HepG2 (cell line): ENCODE measurements around the gene C1R. TPM values are rescaled to one million over a fixed set of nuclear protein-coding genes. Genes with fewer than 3 reads are reported as not detected.

Experiments used
- ATAC-seq: fragments of 200-7000 bp; cut with Tn5 transposase; 3 replicates; pipeline ENCODE4 v1.9.1; 2020; ENCODE audit warnings: mild to moderate bottlenecking, moderate library complexity
- BruUV-seq: library from RNA; stranded (reverse); fragments of 400-500 nt; replicated peaks from 2 replicates; lab custom pipeline; 2021; lab: Mats Ljungman, UMichigan
- CTCF ChIA-PET: fragments of 300-600 bp; formaldehyde crosslinking; extraction: SDS; loops from one replicate; lab custom pipeline; 2021; ENCODE audit warnings: low total read pairs, inconsistent platforms, low intra/inter-chr PET ratio; lab: Yijun Ruan, JAX
- POLR2A ChIA-PET: fragments of 350-600 bp; sonication (Branson Sonifier 250); formaldehyde crosslinking; loops from one replicate; lab custom pipeline; 2020; ENCODE audit warnings: antibody characterized with exemption, inconsistent platforms; lab: Yijun Ruan, JAX
- DNase-seq: peaks from one replicate; pipeline ENCODE4 v3.0.0-alpha.2; 2015; ENCODE audit warnings: low spot score
- FAIRE-seq: peaks from 3 replicates; lab custom pipeline; 2011; peaks lifted over from hg19 to GRCh38; lab: Jason Lieb, UNC
- H2AFZ ChIP-seq: one replicate; pipeline ENCODE4 v1.6.1; 2011; ENCODE audit warnings: low read length, inconsistent platforms
- H3K27ac ChIP-seq: fragments of 300-600 bp; 3 replicates; pipeline ENCODE4 v1.8.0; 2011; ENCODE audit warnings: mixed run types, mild to moderate bottlenecking, mixed read lengths, low read length, inconsistent platforms; ENCODE audit not compliant: insufficient read depth; ENCODE audit errors: extremely low read length
- H3K27me3 ChIP-seq, 2 experiments: fragments of 200-600 bp in 1 of 2; 2 replicates in 1 of 2; 3 replicates in 1 of 2; pipeline versions ENCODE4 v1.6.0 to v1.8.0; 2011; ENCODE audit warnings: low read length in 2 of 2, mild to moderate bottlenecking in 2 of 2, moderate library complexity in 2 of 2, inconsistent platforms in 1 of 2; ENCODE audit not compliant: insufficient read depth in 2 of 2, control insufficient read depth in 1 of 2
- H3K36me3 ChIP-seq, 2 experiments: fragments of 200-600 bp in 1 of 2; replicated peaks in 1 of 2; 2 replicates in 1 of 2; 3 replicates in 1 of 2; pipeline versions ENCODE4 v1.5.1 to v1.8.0; 2011; ENCODE audit warnings: low read length in 2 of 2, inconsistent platforms in 1 of 2; ENCODE audit not compliant: insufficient read depth in 2 of 2, control insufficient read depth in 1 of 2
- H3K4me1 ChIP-seq: 2 replicates; pipeline ENCODE4 v1.5.1; 2012; ENCODE audit warnings: low read length, inconsistent platforms; ENCODE audit not compliant: insufficient read depth
- H3K4me2 ChIP-seq: 2 replicates; pipeline ENCODE4 v1.6.0; 2011; ENCODE audit warnings: low read depth, low read length, inconsistent platforms
- H3K4me3 ChIP-seq, 3 experiments: fragments of 200-600 bp in 1 of 3; sonication (generic), shearing (Covaris generic) in 1 of 3; replicated peaks in 1 of 3; 2 replicates each; pipeline ENCODE4 v1.5.1; 2011 to 2016; ENCODE audit warnings: low read length in 3 of 3, inconsistent platforms in 2 of 3, low read depth in 2 of 3, mild to moderate bottlenecking in 2 of 3, control low read depth in 1 of 3, mixed read lengths in 1 of 3; ENCODE audit not compliant: insufficient read depth in 1 of 3
- H3K79me2 ChIP-seq: one replicate; pipeline ENCODE4 v1.6.1; 2011; ENCODE audit warnings: low read length, inconsistent platforms; ENCODE audit not compliant: insufficient read depth
- H3K9ac ChIP-seq: 2 replicates; pipeline ENCODE4 v1.6.0; 2011; ENCODE audit warnings: mild to moderate bottlenecking, low read depth, low read length, inconsistent platforms; ENCODE audit not compliant: insufficient read depth
- H3K9me3 ChIP-seq: 2 replicates; pipeline ENCODE4 v1.5.1; 2012; ENCODE audit warnings: mild to moderate bottlenecking, low read length
- H4K20me1 ChIP-seq: 2 replicates; pipeline ENCODE4 v1.6.0; 2011; ENCODE audit warnings: inconsistent platforms, mild to moderate bottlenecking, low read length, moderate library complexity; ENCODE audit not compliant: insufficient read depth
- HNRNPLL ChIP-seq: fragments of 200-400 bp; formaldehyde crosslinking; IDR thresholded peaks from 2 replicates; pipeline ENCODE4 v1.6.1; 2017; ENCODE audit warnings: mild to moderate bottlenecking, low read depth, low read length; ENCODE audit not compliant: poor library complexity, severe bottlenecking
- MEF2D ChIP-seq: sonication (generic); formaldehyde crosslinking; IDR thresholded peaks from 2 replicates; pipeline ENCODE4 v1.5.1; 2020; ENCODE audit warnings: mild to moderate bottlenecking, missing genetic modification reagents
- RAD51 ChIP-seq: fragments of 450-650 bp; IDR thresholded peaks from 2 replicates; pipeline ENCODE4 v1.6.1; 2016; ENCODE audit warnings: borderline replicate concordance
- SMC3 ChIP-seq: IDR thresholded peaks from 2 replicates; pipeline ENCODE4 v1.6.1; 2011; ENCODE audit warnings: low read length, improper control_type of control experiment
- TBX2 ChIP-seq: sonication (generic); formaldehyde crosslinking; IDR thresholded peaks from 2 replicates; pipeline ENCODE4 v1.5.0; 2020; ENCODE audit warnings: missing genetic modification reagents, mild to moderate bottlenecking, borderline replicate concordance
- ZNF251 ChIP-seq: sonication (generic); formaldehyde crosslinking; IDR thresholded peaks from 2 replicates; pipeline ENCODE4 v1.9.0; 2021; ENCODE audit warnings: mild to moderate bottlenecking, missing genetic modification reagents
- ZNF260 ChIP-seq: sonication (generic); formaldehyde crosslinking; IDR thresholded peaks from 2 replicates; pipeline ENCODE4 v1.4.0; 2020; ENCODE audit warnings: missing genetic modification reagents, low read depth, mild to moderate bottlenecking, borderline replicate concordance
- ZNF510 ChIP-seq: sonication (generic); formaldehyde crosslinking; IDR thresholded peaks from 2 replicates; pipeline ENCODE4 v1.4.0; 2020; ENCODE audit warnings: low read depth, mild to moderate bottlenecking, missing genetic modification reagents
- ZNF775 ChIP-seq: sonication (generic); formaldehyde crosslinking; IDR thresholded peaks from 2 replicates; pipeline ENCODE4 v1.4.0; 2020; ENCODE audit warnings: missing genetic modification reagents, mild to moderate bottlenecking, moderate library complexity, borderline replicate concordance
- ZSCAN25 ChIP-seq: sonication (generic); formaldehyde crosslinking; IDR thresholded peaks from 2 replicates; pipeline ENCODE4 v1.8.0; 2022; ENCODE audit warnings: mild to moderate bottlenecking, missing genetic modification reagents
- WGBS: methylation state at CpG from one replicate; pipeline ENCODE4 v1.1.6; 2017; ENCODE audit warnings: low lambda C conversion rate; 5-methylcytosine and 5-hydroxymethylcytosine counted together
- in situ Hi-C: cut with HindIII; loops from 2 replicates; pipeline ENCODE4 v1.10.0; 2017; ENCODE audit warnings: low pct_unique_long_range_greater_than_20kb; ENCODE audit not compliant: extremely low pct_ligation_motif_present
- intact Hi-C: fragments of 100-400 bp; cut with micrococcal nuclease; formaldehyde crosslinking; loops from one replicate; pipeline ENCODE4 v1.10.0; 2022; ENCODE audit not compliant: unreplicated experiment
- polyA plus RNA-seq, 8 experiments: library from polyadenylated mRNA; depleted of rRNA in 3 of 8; stranded (reverse) in 7 of 8; unstranded in 1 of 8; fragments of >200 nt; fragmentation: Illumina TruSeq in 4 of 8; extraction: Trizol in 4 of 8; gene quantifications; 2 replicates each; pipeline versions ENCODE4 v1.2.1 to v1.2.3, GENCODE V29; 2011 to 2016; ENCODE audit warnings: low read depth in 4 of 8, missing spikeins in 1 of 8, mixed read lengths in 1 of 8; ENCODE audit not compliant: insufficient read depth in 1 of 8
- total RNA-seq, 5 experiments: library from RNA; depleted of rRNA; stranded (reverse); fragments of >200 nt; fragmentation: Illumina TruSeq; extraction: Trizol; gene quantifications; 2 replicates each; pipeline ENCODE4 v1.2.3, GENCODE V29; 2016; ENCODE audit warnings: low read depth in 1 of 5
- TF ChIP-seq, protein P1 (sequence below): IDR thresholded peaks from 2 replicates; pipeline ENCODE4 v1.6.1; 2016; ENCODE audit warnings: mild to moderate bottlenecking
- TF ChIP-seq, protein P2 (sequence below): sonication (generic); formaldehyde crosslinking; conservative IDR thresholded peaks from 2 replicates; pipeline ENCODE4 v1.4.0; 2020; ENCODE audit warnings: missing genetic modification reagents
- TF ChIP-seq, protein P3 (sequence below): sonication (generic); formaldehyde crosslinking; IDR thresholded peaks from 2 replicates; pipeline ENCODE4 v1.9.0; 2021; ENCODE audit warnings: missing genetic modification reagents, mild to moderate bottlenecking, borderline replicate concordance

Gene C1R
- total and polyA plus RNA-seq, 2 of the 13 experiments (the other 11 are each of a cell fraction or from before 2014, with no cell fraction given): 3.5 to 6.5 TPM

DNA sequence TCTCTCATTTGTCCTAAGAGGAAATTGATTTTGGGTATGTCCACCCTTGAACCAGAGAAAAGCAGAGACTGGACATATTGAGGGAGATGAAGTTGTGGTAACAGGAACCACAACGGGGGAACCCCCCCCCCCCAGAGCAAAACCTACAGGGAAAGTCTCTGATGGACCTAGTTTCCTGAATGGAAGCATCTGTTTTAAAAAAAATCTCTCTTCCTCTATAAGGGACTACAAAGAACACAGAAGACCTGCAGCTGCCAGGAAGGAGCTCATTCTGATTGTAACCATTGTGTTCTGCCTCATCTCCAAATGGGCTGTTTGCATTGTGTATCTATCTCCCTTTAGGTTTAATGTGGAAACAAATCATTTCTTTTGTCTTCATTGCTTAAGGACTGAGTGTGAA lies 18.3 kb downstream of the C1R start:
- DNase-seq (no peak), FAIRE-seq (no peak), ATAC-seq (no peak)
- intact Hi-C loops (no loop called here), in situ Hi-C loops (no loop called here)
- no TSS peak for BruUV-seq
- Histone ChIP-seq H3K36me3 (no peaks in the 10 kb centered on the region), H2AFZ (no peak overlapping the region), H3K4me1 (peaks cover 23% of the 10 kb centered on the region), H3K9me3 (no peaks in the 10 kb centered on the region), H3K79me2 (no peaks in the 10 kb centered on the region), H3K4me2 (no peak overlapping the region), H3K27ac (no peak overlapping the region), H4K20me1 (no peaks in the 10 kb centered on the region), H3K9ac (no peak overlapping the region), H3K4me3 (no peak overlapping the region), H3K27me3 (no peaks in the 10 kb centered on the region)
- POLR2A ChIA-PET: interaction anchor here (0.7 to 1.7 kb wide), 2 partner anchors 12 to 14 kb away, joined by 3 to 5 read pairs; partner anchors contain the start of gene C1S
- 65% methylated on average over 1 of the region's 1 CpG for WGBS
- TF ChIP-seq TBX2 (CRISPR knock-in tag): no peak
- TF ChIP-seq, protein P1, sequence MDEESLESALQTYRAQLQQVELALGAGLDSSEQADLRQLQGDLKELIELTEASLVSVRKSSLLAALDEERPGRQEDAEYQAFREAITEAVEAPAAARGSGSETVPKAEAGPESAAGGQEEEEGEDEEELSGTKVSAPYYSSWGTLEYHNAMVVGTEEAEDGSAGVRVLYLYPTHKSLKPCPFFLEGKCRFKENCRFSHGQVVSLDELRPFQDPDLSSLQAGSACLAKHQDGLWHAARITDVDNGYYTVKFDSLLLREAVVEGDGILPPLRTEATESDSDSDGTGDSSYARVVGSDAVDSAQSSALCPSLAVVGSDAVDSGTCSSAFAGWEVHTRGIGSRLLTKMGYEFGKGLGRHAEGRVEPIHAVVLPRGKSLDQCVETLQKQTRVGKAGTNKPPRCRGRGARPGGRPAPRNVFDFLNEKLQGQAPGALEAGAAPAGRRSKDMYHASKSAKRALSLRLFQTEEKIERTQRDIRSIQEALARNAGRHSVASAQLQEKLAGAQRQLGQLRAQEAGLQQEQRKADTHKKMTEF (CRISPR knock-in tag): no peak
- no peak for TF ChIP-seq ZNF510 (CRISPR knock-in tag)
- TF ChIP-seq, protein P2, sequence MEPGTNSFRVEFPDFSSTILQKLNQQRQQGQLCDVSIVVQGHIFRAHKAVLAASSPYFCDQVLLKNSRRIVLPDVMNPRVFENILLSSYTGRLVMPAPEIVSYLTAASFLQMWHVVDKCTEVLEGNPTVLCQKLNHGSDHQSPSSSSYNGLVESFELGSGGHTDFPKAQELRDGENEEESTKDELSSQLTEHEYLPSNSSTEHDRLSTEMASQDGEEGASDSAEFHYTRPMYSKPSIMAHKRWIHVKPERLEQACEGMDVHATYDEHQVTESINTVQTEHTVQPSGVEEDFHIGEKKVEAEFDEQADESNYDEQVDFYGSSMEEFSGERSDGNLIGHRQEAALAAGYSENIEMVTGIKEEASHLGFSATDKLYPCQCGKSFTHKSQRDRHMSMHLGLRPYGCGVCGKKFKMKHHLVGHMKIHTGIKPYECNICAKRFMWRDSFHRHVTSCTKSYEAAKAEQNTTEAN: no peak
- TF ChIP-seq, protein P3, sequence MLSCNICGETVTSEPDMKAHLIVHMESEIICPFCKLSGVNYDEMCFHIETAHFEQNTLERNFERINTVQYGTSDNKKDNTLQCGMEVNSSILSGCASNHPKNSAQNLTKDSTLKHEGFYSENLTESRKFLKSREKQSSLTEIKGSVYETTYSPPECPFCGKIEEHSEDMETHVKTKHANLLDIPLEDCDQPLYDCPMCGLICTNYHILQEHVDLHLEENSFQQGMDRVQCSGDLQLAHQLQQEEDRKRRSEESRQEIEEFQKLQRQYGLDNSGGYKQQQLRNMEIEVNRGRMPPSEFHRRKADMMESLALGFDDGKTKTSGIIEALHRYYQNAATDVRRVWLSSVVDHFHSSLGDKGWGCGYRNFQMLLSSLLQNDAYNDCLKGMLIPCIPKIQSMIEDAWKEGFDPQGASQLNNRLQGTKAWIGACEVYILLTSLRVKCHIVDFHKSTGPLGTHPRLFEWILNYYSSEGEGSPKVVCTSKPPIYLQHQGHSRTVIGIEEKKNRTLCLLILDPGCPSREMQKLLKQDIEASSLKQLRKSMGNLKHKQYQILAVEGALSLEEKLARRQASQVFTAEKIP (CRISPR knock-in tag): no peak
- TF ChIP-seq ZSCAN25 (CRISPR knock-in tag): no peak
- TF ChIP-seq MEF2D: no peak
- TF ChIP-seq ZNF251 (CRISPR knock-in tag): no peak
- no peak for TF ChIP-seq RAD51
- no peak for TF ChIP-seq ZNF260
- no peak for TF ChIP-seq ZNF775 (CRISPR knock-in tag)
- TF ChIP-seq HNRNPLL: no peak
- TF ChIP-seq SMC3: no peak
- CTCF ChIA-PET: no interaction called here
